Measurements from ENCODE around the gene FMO5.

FMO5 gene

DNA sequence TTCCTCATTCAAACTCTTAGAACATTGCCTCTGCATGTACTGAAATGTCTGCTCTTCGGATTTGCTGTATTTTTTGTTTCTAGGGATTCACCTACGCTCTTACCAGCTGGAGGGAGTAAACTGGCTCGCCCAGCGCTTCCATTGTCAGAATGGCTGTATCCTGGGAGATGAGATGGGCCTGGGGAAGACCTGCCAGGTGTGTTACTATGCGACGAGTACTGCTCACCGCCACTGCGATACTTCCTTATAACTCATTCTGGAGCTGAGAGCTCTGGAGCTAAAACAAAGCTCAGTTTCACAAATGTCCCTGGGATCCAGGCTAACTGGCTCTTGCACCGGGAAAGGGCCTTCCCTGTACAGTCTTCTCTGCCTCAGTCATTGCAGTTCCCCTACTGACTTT lies 27.4 kb upstream of the FMO5 start:
- no peak for DNase-seq
- no peak overlapping the region for H2BK120ac ChIP-seq (ENCODE audit: insufficient read depth, low read length, poor library complexity)
- H2AFZ ChIP-seq (ENCODE audit: insufficient read depth, low read length, poor library complexity): no peak overlapping the region
- H3K27me3 ChIP-seq (ENCODE audit: insufficient read depth, low read length): no peaks in the 10 kb centered on the region
- H2BK5ac ChIP-seq (ENCODE audit: low read depth, low read length, poor library complexity): no peak overlapping the region
- H3K9ac ChIP-seq (ENCODE audit: low read length): no peak overlapping the region
- no peak overlapping the region for H2AK5ac ChIP-seq (ENCODE audit: low read length)
- H3K79me2 ChIP-seq (ENCODE audit: control insufficient read depth, insufficient read depth, low read length, poor library complexity): peaks cover 3% of the 10 kb centered on the region
- no peak overlapping the region for H3K4me2 ChIP-seq (ENCODE audit: low read length)
- H4K8ac ChIP-seq (ENCODE audit: low read depth, low read length): no peak overlapping the region
- no peak overlapping the region for H3K23ac ChIP-seq (ENCODE audit: low read length)
- peaks cover 0 to 2% of the 10 kb centered on the region in 2 experiments for H3K36me3 ChIP-seq (ENCODE audit: control insufficient read depth in 1 of 2, insufficient read depth in 2 of 2, low read length in 2 of 2)
- no peak overlapping the region for H2BK12ac ChIP-seq (ENCODE audit: low read length)
- no peak overlapping the region for H4K91ac ChIP-seq (ENCODE audit: low read depth, low read length)
- no peaks in the 10 kb centered on the region for H3K4me1 ChIP-seq (ENCODE audit: control insufficient read depth in 1 of 2, insufficient read depth in 2 of 2, low read length in 2 of 2)
- no peaks in the 10 kb centered on the region for H3K9me3 ChIP-seq (ENCODE audit: insufficient read depth, low read depth, low read length)
- WGBS (ENCODE audit: extremely low coverage, insufficient coverage, insufficient read length): no CpG with 5 or more reads among the region's 9 CpGs
- H3K14ac ChIP-seq (ENCODE audit: low read length): no peak overlapping the region
- H3K27ac ChIP-seq (ENCODE audit: low read depth, low read length): no peak overlapping the region
- no peaks in the 10 kb centered on the region for H3K79me1 ChIP-seq (ENCODE audit: low read length)
- no peak overlapping the region for H4K12ac ChIP-seq (ENCODE audit: low read depth, low read length)
- no peak overlapping the region for H3K4me3 ChIP-seq (ENCODE audit: low read depth, low read length)
- no peak overlapping the region for H3K18ac ChIP-seq (ENCODE audit: low read length)
- no peak overlapping the region for H3K4ac ChIP-seq (ENCODE audit: low read depth, low read length)

DNA sequence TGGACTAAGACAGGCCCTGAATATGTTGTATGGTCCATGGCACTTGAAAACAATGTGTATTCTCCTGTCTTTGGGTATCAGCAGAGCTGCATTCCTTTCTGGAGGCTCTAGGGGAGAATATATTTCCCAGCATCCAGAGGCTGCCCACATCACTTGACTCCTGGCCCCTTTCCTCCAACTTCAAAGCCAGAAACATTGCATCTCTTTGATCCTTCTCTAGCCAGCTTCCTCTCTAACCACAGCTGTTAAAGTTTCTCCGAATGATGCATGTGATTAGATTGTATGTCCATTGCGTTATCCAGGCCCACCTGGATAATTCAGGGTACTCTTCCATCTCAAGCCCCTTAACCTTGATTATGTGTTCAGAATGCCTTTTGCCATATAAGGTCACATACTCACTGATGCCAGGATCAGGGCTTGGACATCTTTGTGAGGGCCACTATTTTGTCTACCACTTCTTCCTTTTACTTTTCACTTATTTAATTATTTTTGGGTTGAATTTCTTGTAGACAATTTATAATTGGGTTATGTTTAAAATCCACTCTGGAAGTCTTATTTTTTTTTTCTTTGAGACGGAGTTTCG lies 22.6 kb upstream of the FMO5 start:
- Histone ChIP-seq H3K36me3 (ENCODE audit: control insufficient read depth in 1 of 2, insufficient read depth in 2 of 2, low read length in 2 of 2) (peaks cover 0 to 3% of the 10 kb centered on the region in 2 experiments), H2BK120ac (ENCODE audit: insufficient read depth, low read length, poor library complexity) (no peak overlapping the region), H3K9ac (ENCODE audit: low read length) (no peak overlapping the region), H3K14ac (ENCODE audit: low read length) (no peak overlapping the region), H4K91ac (ENCODE audit: low read depth, low read length) (no peak overlapping the region), H2AK5ac (ENCODE audit: low read length) (no peak overlapping the region), H3K4me3 (ENCODE audit: low read depth, low read length) (no peak overlapping the region), H3K4me1 (ENCODE audit: control insufficient read depth in 1 of 2, insufficient read depth in 2 of 2, low read length in 2 of 2) (peaks cover 2 to 3% of the 10 kb centered on the region in 2 experiments), H3K4ac (ENCODE audit: low read depth, low read length) (peak overlapping the region; percentile 70), H3K18ac (ENCODE audit: low read length) (no peak overlapping the region), H3K79me1 (ENCODE audit: low read length) (peaks cover 1% of the 10 kb centered on the region), H2AFZ (ENCODE audit: insufficient read depth, low read length, poor library complexity) (no peak overlapping the region), H3K4me2 (ENCODE audit: low read length) (no peak overlapping the region), H3K27ac (ENCODE audit: low read depth, low read length) (no peak overlapping the region), H3K27me3 (ENCODE audit: insufficient read depth, low read length) (no peaks in the 10 kb centered on the region), H4K12ac (ENCODE audit: low read depth, low read length) (no peak overlapping the region), H2BK12ac (ENCODE audit: low read length) (no peak overlapping the region), H2BK5ac (ENCODE audit: low read depth, low read length, poor library complexity) (no peak overlapping the region), H3K23ac (ENCODE audit: low read length) (no peak overlapping the region), H3K9me3 (ENCODE audit: insufficient read depth, low read depth, low read length) (no peaks in the 10 kb centered on the region), H4K8ac (ENCODE audit: low read depth, low read length) (no peak overlapping the region), H3K79me2 (ENCODE audit: control insufficient read depth, insufficient read depth, low read length, poor library complexity) (peaks cover 10% of the 10 kb centered on the region)
- WGBS (ENCODE audit: extremely low coverage, insufficient coverage, insufficient read length): no CpG with 5 or more reads among the region's 4 CpGs
- no peak for DNase-seq

DNA sequence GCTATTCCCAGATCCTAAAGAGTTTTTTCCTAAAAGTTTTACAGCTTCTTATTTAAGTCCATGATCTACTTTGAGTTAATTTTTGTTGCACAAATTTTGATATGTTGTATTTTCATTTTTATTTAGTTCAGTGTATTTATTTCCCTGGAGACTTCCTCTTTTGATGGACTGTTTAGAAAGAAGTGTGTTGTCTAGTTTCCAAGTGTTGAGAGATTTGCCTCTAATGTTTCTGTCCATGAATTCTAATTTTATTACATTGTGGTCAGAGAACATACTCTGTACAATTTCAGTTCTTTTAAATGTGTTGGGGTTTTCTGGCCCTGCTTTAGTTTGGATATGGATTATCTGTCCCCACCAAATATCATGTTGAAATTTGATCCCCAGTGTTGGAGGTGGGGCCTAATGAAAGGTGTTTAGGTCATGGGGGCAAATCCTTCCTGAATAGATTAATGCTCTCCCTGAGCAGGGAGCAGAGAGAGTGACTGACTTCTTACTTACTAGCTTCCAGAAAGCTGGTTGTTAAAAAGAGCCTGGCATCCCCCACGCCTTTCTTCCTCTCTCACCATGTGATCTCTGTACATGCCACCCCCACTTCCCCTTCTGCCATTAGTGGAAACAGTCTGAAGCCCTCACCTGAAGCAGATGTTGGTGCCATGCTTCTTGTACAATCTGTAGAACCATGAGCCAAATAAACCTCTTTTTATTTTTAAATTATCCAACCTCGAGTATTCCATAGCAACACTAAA lies 21.9 kb upstream of the FMO5 start:
- no peak overlapping the region for H2AK5ac ChIP-seq (ENCODE audit: low read length)
- H3K27ac ChIP-seq (ENCODE audit: low read depth, low read length): no peak overlapping the region
- H3K4me3 ChIP-seq (ENCODE audit: low read depth, low read length): no peak overlapping the region
- no peak overlapping the region for H2BK5ac ChIP-seq (ENCODE audit: low read depth, low read length, poor library complexity)
- no peak overlapping the region for H4K8ac ChIP-seq (ENCODE audit: low read depth, low read length)
- peaks cover 4% of the 10 kb centered on the region for H3K79me1 ChIP-seq (ENCODE audit: low read length)
- no CpG with 5 or more reads among the region's 2 CpGs for WGBS (ENCODE audit: extremely low coverage, insufficient coverage, insufficient read length)
- no peak overlapping the region for H2AFZ ChIP-seq (ENCODE audit: insufficient read depth, low read length, poor library complexity)
- H4K91ac ChIP-seq (ENCODE audit: low read depth, low read length): no peak overlapping the region
- peaks cover 3 to 4% of the 10 kb centered on the region in 2 experiments for H3K4me1 ChIP-seq (ENCODE audit: control insufficient read depth in 1 of 2, insufficient read depth in 2 of 2, low read length in 2 of 2)
- no peak overlapping the region for H2BK12ac ChIP-seq (ENCODE audit: low read length)
- no peak overlapping the region for H3K18ac ChIP-seq (ENCODE audit: low read length)
- peak overlapping the region; percentile 70 for H3K4ac ChIP-seq (ENCODE audit: low read depth, low read length)
- no peak overlapping the region for H3K23ac ChIP-seq (ENCODE audit: low read length)
- no peak overlapping the region for H4K12ac ChIP-seq (ENCODE audit: low read depth, low read length)
- H3K27me3 ChIP-seq (ENCODE audit: insufficient read depth, low read length): no peaks in the 10 kb centered on the region
- H3K4me2 ChIP-seq (ENCODE audit: low read length): no peak overlapping the region
- H3K36me3 ChIP-seq (ENCODE audit: control insufficient read depth in 1 of 2, insufficient read depth in 2 of 2, low read length in 2 of 2): peaks cover 0 to 3% of the 10 kb centered on the region in 2 experiments
- no peak overlapping the region for H3K14ac ChIP-seq (ENCODE audit: low read length)
- no peaks in the 10 kb centered on the region for H3K9me3 ChIP-seq (ENCODE audit: insufficient read depth, low read depth, low read length)
- H3K79me2 ChIP-seq (ENCODE audit: control insufficient read depth, insufficient read depth, low read length, poor library complexity): peaks cover 12% of the 10 kb centered on the region
- no peak overlapping the region for H2BK120ac ChIP-seq (ENCODE audit: insufficient read depth, low read length, poor library complexity)
- no peak for DNase-seq
- H3K9ac ChIP-seq (ENCODE audit: low read length): no peak overlapping the region

DNA sequence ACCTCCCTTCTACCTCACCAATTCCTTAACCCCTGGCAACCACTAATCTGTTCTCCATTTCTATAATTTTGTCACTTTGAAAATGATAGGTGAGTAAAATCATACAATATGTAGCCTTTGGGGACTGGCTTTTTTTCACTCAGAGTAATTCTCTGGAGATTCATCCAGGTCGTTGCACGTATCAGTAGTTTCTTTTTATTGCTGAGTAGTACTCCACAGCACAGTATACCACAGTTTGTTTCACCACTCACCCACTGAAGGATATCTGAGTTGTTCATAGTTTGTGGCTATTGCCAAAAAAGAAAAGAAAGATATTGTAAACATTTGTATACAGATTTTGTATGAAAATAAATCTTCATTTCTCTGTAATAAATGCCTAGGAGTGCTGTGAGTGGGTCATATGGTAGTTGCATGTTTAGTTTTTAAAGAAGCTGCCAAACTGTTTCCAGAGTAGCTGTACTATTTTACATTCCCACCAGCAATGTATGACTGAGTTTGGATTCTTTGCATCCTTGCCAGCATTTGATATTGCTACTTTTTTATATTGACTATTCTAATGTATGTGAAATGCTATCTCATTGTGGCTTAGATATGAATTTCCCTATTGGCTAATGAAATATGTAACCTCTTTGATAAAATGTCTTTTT lies 21.0 kb upstream of the FMO5 start:
- Histone ChIP-seq H3K27me3 (ENCODE audit: insufficient read depth, low read length) (no peaks in the 10 kb centered on the region), H4K91ac (ENCODE audit: low read depth, low read length) (no peak overlapping the region), H2AK5ac (ENCODE audit: low read length) (no peak overlapping the region), H2BK12ac (ENCODE audit: low read length) (no peak overlapping the region), H2BK5ac (ENCODE audit: low read depth, low read length, poor library complexity) (no peak overlapping the region), H3K4me3 (ENCODE audit: low read depth, low read length) (no peak overlapping the region), H3K79me1 (ENCODE audit: low read length) (peaks cover 4% of the 10 kb centered on the region), H3K4me2 (ENCODE audit: low read length) (no peak overlapping the region), H4K8ac (ENCODE audit: low read depth, low read length) (no peak overlapping the region), H3K79me2 (ENCODE audit: control insufficient read depth, insufficient read depth, low read length, poor library complexity) (peaks cover 12% of the 10 kb centered on the region), H3K4me1 (ENCODE audit: control insufficient read depth in 1 of 2, insufficient read depth in 2 of 2, low read length in 2 of 2) (peaks cover 3 to 4% of the 10 kb centered on the region in 2 experiments), H3K18ac (ENCODE audit: low read length) (no peak overlapping the region), H3K36me3 (ENCODE audit: control insufficient read depth in 1 of 2, insufficient read depth in 2 of 2, low read length in 2 of 2) (peaks cover 0 to 3% of the 10 kb centered on the region in 2 experiments), H3K27ac (ENCODE audit: low read depth, low read length) (no peak overlapping the region), H3K4ac (ENCODE audit: low read depth, low read length) (peak overlapping the region; percentile 16), H2BK120ac (ENCODE audit: insufficient read depth, low read length, poor library complexity) (no peak overlapping the region), H3K14ac (ENCODE audit: low read length) (no peak overlapping the region), H4K12ac (ENCODE audit: low read depth, low read length) (no peak overlapping the region), H3K9me3 (ENCODE audit: insufficient read depth, low read depth, low read length) (no peaks in the 10 kb centered on the region), H3K23ac (ENCODE audit: low read length) (no peak overlapping the region), H3K9ac (ENCODE audit: low read length) (no peak overlapping the region), H2AFZ (ENCODE audit: insufficient read depth, low read length, poor library complexity) (no peak overlapping the region)
- DNase-seq: no peak
- WGBS (ENCODE audit: extremely low coverage, insufficient coverage, insufficient read length): no CpG with 5 or more reads among the region's 2 CpGs

Data from trophoblast cell (in vitro differentiated cells and primary cell).